Mucosa of rectum (tissue), 2 donors: Measurements from ENCODE around the gene PLAC8L1.

ENCODE experiments used
- H3K27ac ChIP-seq, 2 donors: one replicate each; pipeline ENCODE4 v1.7.0; 2013; ENCODE audit warnings: inconsistent platforms in 2 of 2, low read depth in 2 of 2, low read length in 2 of 2
- H3K27me3 ChIP-seq, 2 donors: one replicate each; pipeline ENCODE4 v1.7.0; 2013; ENCODE audit warnings: low read length in 2 of 2; ENCODE audit not compliant: control insufficient read depth in 2 of 2, insufficient read depth in 2 of 2
- H3K36me3 ChIP-seq, 2 donors: one replicate each; pipeline ENCODE4 v1.7.0; 2013; ENCODE audit warnings: low read length in 2 of 2; ENCODE audit not compliant: control insufficient read depth in 2 of 2, insufficient read depth in 2 of 2
- H3K4me1 ChIP-seq, 2 donors: one replicate each; pipeline ENCODE4 v1.7.0; 2013; ENCODE audit warnings: low read length in 2 of 2, mild to moderate bottlenecking in 1 of 2; ENCODE audit not compliant: control insufficient read depth in 2 of 2, insufficient read depth in 2 of 2
- H3K4me3 ChIP-seq, 2 donors: one replicate each; pipeline ENCODE4 v1.7.0; 2013; ENCODE audit warnings: low read length in 2 of 2
- H3K9ac ChIP-seq, 2 donors: one replicate each; pipeline ENCODE4 v1.7.0; 2013; ENCODE audit warnings: low read length in 2 of 2, low read depth in 1 of 2, mild to moderate bottlenecking in 1 of 2
- H3K9me3 ChIP-seq, 2 donors: one replicate each; pipeline ENCODE4 v1.7.0; 2013; ENCODE audit warnings: low read length in 2 of 2; ENCODE audit not compliant: control insufficient read depth in 2 of 2
- donor health status: healthy.
- donor health status: Normal muscosa, but diverticular disease.

PLAC8L1 gene

DNA sequence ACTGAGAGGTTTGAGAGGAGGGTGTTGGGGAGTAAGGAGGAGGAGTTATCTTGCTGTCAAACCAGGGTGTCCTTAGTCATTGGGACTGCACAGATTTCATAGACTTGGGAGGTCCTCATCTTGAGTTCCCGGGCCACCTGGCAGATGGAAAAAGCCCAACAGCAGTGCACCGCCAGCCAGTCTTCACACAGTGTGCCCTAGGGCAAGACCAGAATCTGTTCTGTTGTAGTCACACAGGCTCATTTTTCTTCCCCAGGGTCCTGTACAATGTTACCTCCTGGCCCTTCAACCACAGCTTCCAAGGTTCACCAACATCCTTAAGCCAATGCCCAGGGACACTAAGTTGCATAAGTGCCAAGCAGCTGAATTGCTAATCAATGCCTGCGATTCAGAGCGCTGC lies 21.0 kb downstream of the PLAC8L1 start:
- Histone ChIP-seq H3K9me3 (no peaks in the 10 kb centered on the region), H3K36me3 (no peaks in the 10 kb centered on the region), H3K4me1 (no peaks in the 10 kb centered on the region), H3K27me3 (no peaks in the 10 kb centered on the region), H3K9ac (no peak overlapping the region), H3K27ac (no peak overlapping the region), H3K4me3 (no peak overlapping the region)

DNA sequence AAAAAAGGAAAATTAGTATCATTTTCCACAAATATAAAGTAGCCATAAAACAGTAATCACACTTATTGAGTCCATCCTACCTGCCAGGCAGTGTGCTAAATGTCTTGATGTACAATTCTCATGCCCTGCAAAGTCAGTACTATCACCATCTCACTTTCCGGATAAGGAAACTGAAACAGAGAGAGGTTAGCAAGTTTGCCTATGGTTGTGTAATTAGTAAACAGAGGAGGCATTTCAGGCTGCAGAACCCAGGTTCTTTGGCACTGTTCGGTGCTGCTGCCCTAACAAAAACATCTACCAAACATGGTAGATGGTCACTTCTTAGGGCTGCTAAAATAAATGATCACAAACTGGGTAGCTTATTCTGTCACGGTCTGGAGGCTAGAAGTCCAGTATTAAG lies 22.6 kb downstream of the PLAC8L1 start:
- no peak overlapping the region for H3K9ac ChIP-seq
- peaks cover 0 to 3% of the 10 kb centered on the region in 2 donors for H3K36me3 ChIP-seq
- H3K9me3 ChIP-seq = no peaks in the 10 kb centered on the region
- no peak overlapping the region for H3K27ac ChIP-seq
- H3K4me1 ChIP-seq = no peaks in the 10 kb centered on the region
- H3K4me3 ChIP-seq = no peak overlapping the region
- no peaks in the 10 kb centered on the region for H3K27me3 ChIP-seq

DNA sequence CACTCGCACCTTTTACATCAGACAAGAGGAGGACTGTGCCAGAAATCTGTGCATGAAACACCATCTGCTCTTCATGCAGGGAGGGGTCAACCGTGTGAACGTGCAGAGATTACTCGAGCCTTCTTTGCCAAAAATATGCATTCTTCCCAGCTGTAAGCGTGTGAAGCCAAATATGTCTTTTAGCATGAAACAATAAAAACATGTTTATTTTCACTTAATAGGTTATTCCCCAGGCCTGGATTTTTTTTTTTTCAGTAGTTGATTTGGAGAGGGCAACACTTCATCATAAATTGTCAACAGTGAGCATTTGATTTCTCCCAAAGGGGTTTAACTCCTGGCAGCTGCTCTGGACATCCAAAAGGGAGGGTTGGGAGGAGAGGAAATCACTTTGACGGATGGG lies 23.8 kb downstream of the PLAC8L1 start:
- no peak overlapping the region for H3K27ac ChIP-seq
- H3K9me3 ChIP-seq = no peaks in the 10 kb centered on the region
- no peak overlapping the region for H3K4me3 ChIP-seq
- peaks cover 0 to under 1% of the 10 kb centered on the region in 2 donors for H3K4me1 ChIP-seq
- H3K27me3 ChIP-seq = no peaks in the 10 kb centered on the region
- peaks cover 0 to 3% of the 10 kb centered on the region in 2 donors for H3K36me3 ChIP-seq
- H3K9ac ChIP-seq = no peak overlapping the region

DNA sequence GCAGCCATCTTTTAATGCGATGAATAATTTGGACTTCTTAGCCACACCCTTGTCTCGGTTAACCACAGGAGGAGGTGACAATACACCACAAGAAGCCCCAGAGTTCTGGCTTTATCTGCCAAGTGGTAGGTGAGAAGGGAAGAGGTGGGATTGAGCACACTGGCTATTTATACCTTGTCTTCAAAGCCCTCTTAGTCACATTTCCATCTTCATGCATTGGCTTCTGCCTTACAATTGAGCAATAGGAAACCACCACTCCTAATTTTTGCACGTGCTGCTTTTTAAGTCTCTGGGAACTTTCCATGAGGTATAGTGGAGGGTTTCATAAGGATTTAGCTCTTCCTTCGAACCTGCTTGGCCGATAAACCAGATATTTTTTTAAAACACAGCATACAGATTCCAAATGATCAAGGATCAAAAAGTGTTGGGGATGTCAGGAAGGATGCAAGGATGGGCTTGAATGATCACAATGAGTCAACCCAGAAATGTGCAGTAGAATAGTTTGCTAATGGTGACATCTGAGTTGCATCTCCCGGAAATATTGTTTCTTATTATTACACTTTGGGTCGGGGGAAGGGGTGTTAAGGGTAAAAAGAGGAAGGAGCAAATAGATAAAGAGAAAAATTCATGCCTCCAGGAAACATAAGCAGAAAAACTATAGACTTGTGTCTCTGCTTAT lies 25.5 kb downstream of the PLAC8L1 start:
- no peaks in the 10 kb centered on the region for H3K27me3 ChIP-seq
- H3K4me3 ChIP-seq = no peak overlapping the region
- no peaks in the 10 kb centered on the region for H3K9me3 ChIP-seq
- no peak overlapping the region for H3K9ac ChIP-seq
- peaks cover 3 to 10% of the 10 kb centered on the region in 2 donors for H3K4me1 ChIP-seq
- peaks cover 0 to 3% of the 10 kb centered on the region in 2 donors for H3K36me3 ChIP-seq
- H3K27ac ChIP-seq = no peak overlapping the region

DNA sequence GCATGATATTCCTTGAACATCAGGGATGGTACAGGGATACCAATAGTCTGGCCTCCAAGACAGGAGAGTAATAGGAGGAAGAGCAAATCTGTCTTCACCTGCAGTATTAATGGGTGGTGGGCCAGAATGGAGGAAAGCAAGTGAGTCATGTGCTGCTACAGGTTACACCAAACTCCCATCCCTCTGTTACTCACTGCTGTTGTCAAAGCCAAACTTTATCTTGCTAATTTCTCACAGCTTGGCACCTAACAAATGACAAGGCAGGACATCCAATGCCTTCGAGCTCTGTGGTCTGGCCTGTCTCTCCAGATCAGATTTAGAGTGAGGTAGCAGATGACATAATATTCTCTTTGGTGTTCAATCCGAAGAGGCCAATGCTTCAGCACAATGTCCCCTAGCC lies 26.8 kb downstream of the PLAC8L1 start:
- H3K4me3 ChIP-seq = no peak overlapping the region
- H3K9me3 ChIP-seq = no peaks in the 10 kb centered on the region
- H3K9ac ChIP-seq = no peak overlapping the region
- no peaks in the 10 kb centered on the region for H3K27me3 ChIP-seq
- H3K27ac ChIP-seq = no peak overlapping the region
- H3K4me1 ChIP-seq = peaks cover 3 to 10% of the 10 kb centered on the region in 2 donors
- peaks cover 0 to 3% of the 10 kb centered on the region in 2 donors for H3K36me3 ChIP-seq

DNA sequence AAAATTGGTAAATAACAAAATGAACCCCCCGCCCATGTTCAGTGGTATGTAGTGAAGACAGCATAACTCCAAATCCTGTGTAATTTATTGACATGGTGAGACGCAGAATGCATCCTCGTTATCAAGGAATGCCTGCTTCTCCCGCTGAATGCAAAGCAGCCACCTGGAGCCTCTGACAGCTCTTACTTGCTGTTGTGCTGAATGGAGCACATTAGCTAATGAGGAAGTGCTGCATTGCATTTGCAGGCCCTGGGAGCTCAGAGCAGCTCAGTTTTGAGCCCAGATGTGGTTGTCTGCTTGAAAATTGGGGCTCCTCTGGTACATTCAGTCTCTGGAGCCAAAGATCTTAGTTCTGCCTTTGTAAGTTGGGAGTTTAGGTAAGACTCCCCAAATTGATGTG lies 28.9 kb downstream of the PLAC8L1 start:
- Histone ChIP-seq H3K9me3 (no peaks in the 10 kb centered on the region), H3K36me3 (peaks cover 0 to 3% of the 10 kb centered on the region in 2 donors), H3K27me3 (no peaks in the 10 kb centered on the region), H3K27ac (no peak overlapping the region), H3K4me3 (no peak overlapping the region), H3K9ac (no peak overlapping the region), H3K4me1 (peaks cover 3 to 10% of the 10 kb centered on the region in 2 donors)

DNA sequence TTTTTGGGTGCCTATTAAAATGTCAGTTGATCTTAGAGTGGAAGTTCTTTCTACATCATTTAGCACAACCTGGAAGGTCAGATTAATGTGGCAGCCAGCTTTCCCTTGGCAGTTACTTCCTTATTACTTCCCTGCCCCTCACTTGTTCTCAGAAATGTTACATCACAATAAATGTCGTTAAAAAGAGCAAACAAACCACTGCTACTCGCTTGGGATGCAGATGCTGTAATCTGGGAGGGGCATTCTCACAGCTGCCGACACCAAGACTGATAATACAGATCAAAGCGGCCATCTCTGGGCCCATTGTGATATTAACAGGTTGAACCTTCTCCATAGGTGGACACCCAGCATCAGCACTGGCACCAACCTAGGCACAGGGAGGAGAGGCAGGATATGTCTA lies 29.3 kb downstream of the PLAC8L1 start:
- peaks cover 0 to 3% of the 10 kb centered on the region in 2 donors for H3K36me3 ChIP-seq

DNA sequence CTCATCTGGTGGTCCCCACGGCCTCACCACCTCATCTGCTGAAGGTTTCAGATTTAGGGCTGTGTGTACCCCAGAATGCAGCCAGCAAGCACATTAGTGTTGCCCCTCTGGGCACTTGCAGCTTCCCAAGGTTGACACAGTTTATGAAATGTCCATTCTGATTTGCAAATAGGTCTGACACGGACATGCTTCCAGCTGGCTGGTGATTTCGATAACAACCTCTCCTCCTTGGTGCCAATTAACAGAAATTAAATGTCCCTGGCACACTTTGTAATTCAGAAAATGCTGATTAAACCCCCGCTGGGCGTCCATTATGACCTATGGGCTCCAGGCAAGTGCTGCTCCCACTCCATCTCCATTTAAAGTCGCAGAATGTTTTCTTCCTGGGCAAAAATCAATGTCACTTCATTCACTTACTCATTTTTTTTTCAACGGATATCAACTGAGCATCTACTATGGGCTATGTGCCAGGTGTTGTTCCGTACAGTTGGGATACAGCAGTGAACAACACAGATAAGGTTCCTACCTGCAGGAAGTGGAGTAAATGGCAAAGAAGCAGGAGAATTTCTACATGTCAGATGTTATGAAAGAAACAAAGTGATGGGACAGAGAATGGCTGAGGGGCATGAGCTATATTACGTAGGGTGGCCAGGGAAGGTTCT lies 32.0 kb downstream of the PLAC8L1 start:
- Histone ChIP-seq H3K9ac (no peak overlapping the region), H3K9me3 (no peaks in the 10 kb centered on the region), H3K36me3 (no peaks in the 10 kb centered on the region), H3K4me3 (no peak overlapping the region), H3K4me1 (peaks cover 3 to 10% of the 10 kb centered on the region in 2 donors), H3K27me3 (no peaks in the 10 kb centered on the region), H3K27ac (no peak overlapping the region)

More for the DNA sequence above, 29.3 kb downstream of the PLAC8L1 start:
- H3K27me3 ChIP-seq = no peaks in the 10 kb centered on the region
- H3K4me1 ChIP-seq = peaks cover 3 to 10% of the 10 kb centered on the region in 2 donors
- H3K4me3 ChIP-seq = no peak overlapping the region
- no peak overlapping the region for H3K9ac ChIP-seq
- H3K9me3 ChIP-seq = no peaks in the 10 kb centered on the region
- H3K27ac ChIP-seq = no peak overlapping the region

DNA sequence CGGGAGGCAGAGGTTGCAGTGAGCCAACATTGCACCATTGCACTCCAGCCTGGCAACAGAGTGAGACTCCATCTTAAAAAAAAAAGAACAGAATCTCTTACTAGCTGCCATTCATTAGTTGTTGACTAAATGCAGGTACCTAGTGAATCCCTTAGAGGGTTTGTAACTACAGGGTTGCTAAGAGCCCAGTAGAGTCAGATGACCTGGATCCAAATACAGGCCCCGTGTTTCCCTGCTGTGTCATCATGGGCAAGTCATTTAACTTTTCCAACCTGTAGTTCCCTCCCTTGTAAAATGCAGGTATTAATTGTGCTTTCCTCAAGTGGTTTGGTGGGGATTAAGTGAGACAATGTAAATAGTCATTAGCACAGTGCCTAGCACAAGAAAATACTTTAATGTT lies 32.8 kb downstream of the PLAC8L1 start:
- Histone ChIP-seq H3K4me3 (no peak overlapping the region), H3K36me3 (peaks cover 0 to under 1% of the 10 kb centered on the region in 2 donors), H3K9me3 (no peaks in the 10 kb centered on the region), H3K4me1 (peaks cover 3 to 10% of the 10 kb centered on the region in 2 donors), H3K27ac (no peak overlapping the region), H3K9ac (no peak overlapping the region), H3K27me3 (no peaks in the 10 kb centered on the region)

DNA sequence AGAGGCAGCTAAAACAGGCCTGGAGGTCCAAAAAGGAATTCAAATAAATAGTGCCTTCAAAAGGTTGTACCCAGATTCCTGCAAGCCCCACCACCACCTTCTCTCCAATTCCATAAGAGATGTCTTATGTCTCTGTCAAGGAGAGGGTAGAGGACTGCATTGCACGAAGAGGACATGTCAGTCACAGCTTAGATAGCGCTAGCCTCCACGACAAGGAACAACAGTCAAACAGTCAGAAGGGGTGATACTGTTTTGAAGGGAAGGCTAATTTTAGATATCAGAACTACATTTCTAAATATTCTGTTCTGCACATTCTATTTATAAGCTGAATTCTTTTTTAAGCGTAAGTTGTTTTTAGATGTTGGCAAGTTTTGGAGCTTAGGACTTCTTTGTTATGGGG lies 34.2 kb downstream of the PLAC8L1 start:
- H3K4me1 ChIP-seq = peaks cover under 1 to 5% of the 10 kb centered on the region in 2 donors
- peaks cover 0 to 4% of the 10 kb centered on the region in 2 donors for H3K36me3 ChIP-seq
- no peak overlapping the region for H3K4me3 ChIP-seq
- no peak overlapping the region for H3K9ac ChIP-seq
- H3K9me3 ChIP-seq = no peaks in the 10 kb centered on the region
- no peaks in the 10 kb centered on the region for H3K27me3 ChIP-seq
- H3K27ac ChIP-seq = no peak overlapping the region
